ENCODE measurements around the gene RNF225.
"Not testable (repeated sequence)": the region's sequence is repeated elsewhere in the genome, so short reads cannot be mapped to it uniquely, and the experiment has no call there.

Gene RNF225

DNA sequence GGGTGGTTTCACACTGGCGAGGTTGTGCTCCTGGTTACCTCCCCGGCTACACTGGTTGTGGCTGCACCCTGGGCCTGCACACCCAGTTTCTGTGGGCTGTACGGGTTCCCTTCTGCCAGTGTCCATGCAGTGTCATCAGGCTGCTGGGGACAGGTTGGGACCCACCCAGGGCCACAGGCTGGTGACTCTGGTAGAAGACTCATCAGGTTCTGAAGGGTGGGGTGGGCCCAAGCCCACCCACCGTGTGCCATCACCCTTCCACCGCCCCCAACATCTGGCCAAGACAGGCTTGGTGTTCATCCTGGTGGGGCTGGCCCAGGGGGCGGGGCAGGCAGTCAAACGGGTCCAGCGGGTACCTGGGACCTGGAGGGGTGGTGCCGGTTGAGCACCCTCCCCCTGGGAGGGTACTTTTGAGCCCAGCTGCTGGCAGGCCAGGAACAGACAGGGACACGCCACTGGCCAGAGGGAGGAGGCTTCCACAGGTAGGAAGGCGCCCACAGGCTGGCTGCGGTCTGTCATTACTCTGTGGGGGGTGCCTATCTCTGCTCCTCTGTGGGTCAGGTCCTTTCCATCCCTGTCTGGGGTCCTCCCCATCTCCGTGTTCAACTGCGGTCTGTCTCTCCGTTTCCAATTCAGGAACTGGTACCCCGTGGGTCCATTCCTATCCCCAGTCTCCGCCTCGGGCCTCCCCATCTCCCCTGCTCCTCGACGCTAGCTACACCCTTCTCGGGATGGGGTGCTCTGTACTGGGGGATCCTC is at the start of gene RNF225:
TSS of gene RNF225 (plus strand) at position 437 of the 759 bp plus-strand sequence. CDS start 434 bp downstream, outside the sequence.
- H3K27me3 ChIP-seq (ENCODE audit: control insufficient read depth, insufficient read depth, low read length) = peaks cover 20% of the 10 kb centered on the region
- H3K36me3 ChIP-seq (ENCODE audit: control insufficient read depth, insufficient read depth, low read length) = peaks cover 20% of the 10 kb centered on the region
- peaks cover under 1% of the 10 kb centered on the region for H3K4me1 ChIP-seq (ENCODE audit: control insufficient read depth, insufficient read depth, low read length)
- no peak within 1 kb of the TSS for H3K9ac ChIP-seq (ENCODE audit: low read length)
- H3K4me3 ChIP-seq (ENCODE audit: low read length) = peak within 1 kb of the TSS; percentile 17
- H3K27ac ChIP-seq (ENCODE audit: low read depth, low read length) = no peak within 1 kb of the TSS

GRCh38 chr19:58346961-58347929 is 48.2 kb upstream of the RNF225 start:
- no peaks in the 10 kb centered on the region for H3K36me3 ChIP-seq (ENCODE audit: control insufficient read depth, insufficient read depth, low read length)
- H3K4me3 ChIP-seq (ENCODE audit: low read length) = peak overlapping the region; percentile 53
- H3K9ac ChIP-seq (ENCODE audit: low read length) = no peak overlapping the region
- H3K4me1 ChIP-seq (ENCODE audit: control insufficient read depth, insufficient read depth, low read length) = no peaks in the 10 kb centered on the region
- H3K27me3 ChIP-seq (ENCODE audit: control insufficient read depth, insufficient read depth, low read length) = peaks cover 5% of the 10 kb centered on the region
- H3K27ac ChIP-seq (ENCODE audit: low read depth, low read length) = no peak overlapping the region

DNA sequence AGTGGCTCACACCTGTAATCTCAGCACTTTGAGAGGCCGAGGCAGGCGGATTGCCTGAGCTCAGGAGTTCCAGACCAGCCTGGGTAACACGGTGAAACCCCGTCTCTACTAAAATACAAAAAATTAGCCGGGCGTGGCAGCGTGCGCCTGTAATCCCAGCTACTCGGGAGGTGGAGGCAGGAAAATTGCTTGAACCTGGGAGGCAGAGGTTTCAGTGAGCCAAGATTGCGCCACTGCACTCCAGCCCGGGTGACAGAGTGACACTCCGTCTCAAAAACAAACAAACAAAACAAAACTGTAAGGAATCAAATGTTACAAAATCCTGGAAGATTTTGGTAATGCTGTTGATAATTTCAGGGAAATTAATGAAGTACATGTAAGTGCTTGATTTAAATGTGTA is 47.4 kb upstream of the RNF225 start:
- peak overlapping the region; percentile 53 for H3K4me3 ChIP-seq (ENCODE audit: low read length)
- H3K9ac ChIP-seq (ENCODE audit: low read length); H3K27me3 ChIP-seq (ENCODE audit: control insufficient read depth, insufficient read depth, low read length); H3K36me3 ChIP-seq (ENCODE audit: control insufficient read depth, insufficient read depth, low read length); H3K4me1 ChIP-seq (ENCODE audit: control insufficient read depth, insufficient read depth, low read length); H3K27ac ChIP-seq (ENCODE audit: low read depth, low read length): not testable (repeated sequence)

GRCh38 chr19:58349590-58349989 is 45.9 kb upstream of the RNF225 start:
- Histone ChIP-seq H3K27ac (ENCODE audit: low read depth, low read length) (no peak overlapping the region), H3K4me3 (ENCODE audit: low read length) (no peak overlapping the region), H3K36me3 (ENCODE audit: control insufficient read depth, insufficient read depth, low read length) (no peaks in the 10 kb centered on the region), H3K27me3 (ENCODE audit: control insufficient read depth, insufficient read depth, low read length) (peaks cover 6% of the 10 kb centered on the region), H3K9ac (ENCODE audit: low read length) (no peak overlapping the region), H3K4me1 (ENCODE audit: control insufficient read depth, insufficient read depth, low read length) (no peaks in the 10 kb centered on the region)

DNA sequence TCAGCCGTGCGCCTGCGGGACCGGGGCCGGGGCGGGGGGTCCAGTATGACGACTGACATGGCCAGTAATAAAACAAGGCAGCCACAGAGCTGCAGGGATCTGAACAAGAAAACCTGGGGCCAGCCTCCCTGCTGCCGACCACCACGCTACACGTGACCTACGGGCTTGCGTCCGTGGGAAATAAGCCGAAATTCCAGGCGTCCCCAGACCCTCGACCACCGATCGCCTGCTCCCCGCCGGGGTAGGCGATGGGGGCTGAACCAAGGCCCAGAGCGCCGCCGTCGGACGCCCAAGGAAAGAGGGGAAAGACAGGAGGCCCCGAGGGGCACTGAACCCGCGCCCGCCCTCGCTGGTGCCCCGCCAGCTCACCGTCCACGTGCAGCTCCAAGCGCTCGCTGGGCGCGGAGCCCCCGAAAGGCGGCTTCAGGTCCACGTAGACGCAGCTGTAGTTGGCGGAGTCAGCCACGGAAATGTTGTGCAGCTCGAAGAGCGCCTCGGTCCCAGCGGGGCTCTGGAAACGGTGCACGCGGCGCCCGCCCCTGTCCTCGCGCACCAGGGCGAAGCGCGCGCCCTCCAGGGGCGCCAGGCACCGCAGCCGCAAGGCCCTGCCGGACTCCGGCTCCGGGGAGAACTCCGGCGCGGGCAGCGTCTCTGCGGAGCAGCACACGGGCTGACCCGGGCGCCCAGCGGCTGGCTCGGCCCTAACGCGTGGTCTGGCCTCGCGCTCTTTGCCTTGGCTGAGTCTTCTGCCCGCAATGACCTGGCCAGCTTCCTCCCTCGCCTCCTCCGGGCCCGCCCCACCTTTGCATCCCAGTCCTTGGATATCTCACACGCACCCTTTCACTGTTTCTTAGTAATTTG is 45.2 kb upstream of the RNF225 start:
- Histone ChIP-seq H3K4me1 (ENCODE audit: control insufficient read depth, insufficient read depth, low read length) (no peaks in the 10 kb centered on the region), H3K27ac (ENCODE audit: low read depth, low read length) (no peak overlapping the region), H3K27me3 (ENCODE audit: control insufficient read depth, insufficient read depth, low read length) (peaks cover 9% of the 10 kb centered on the region), H3K4me3 (ENCODE audit: low read length) (no peak overlapping the region), H3K36me3 (ENCODE audit: control insufficient read depth, insufficient read depth, low read length) (no peaks in the 10 kb centered on the region), H3K9ac (ENCODE audit: low read length) (no peak overlapping the region)

DNA sequence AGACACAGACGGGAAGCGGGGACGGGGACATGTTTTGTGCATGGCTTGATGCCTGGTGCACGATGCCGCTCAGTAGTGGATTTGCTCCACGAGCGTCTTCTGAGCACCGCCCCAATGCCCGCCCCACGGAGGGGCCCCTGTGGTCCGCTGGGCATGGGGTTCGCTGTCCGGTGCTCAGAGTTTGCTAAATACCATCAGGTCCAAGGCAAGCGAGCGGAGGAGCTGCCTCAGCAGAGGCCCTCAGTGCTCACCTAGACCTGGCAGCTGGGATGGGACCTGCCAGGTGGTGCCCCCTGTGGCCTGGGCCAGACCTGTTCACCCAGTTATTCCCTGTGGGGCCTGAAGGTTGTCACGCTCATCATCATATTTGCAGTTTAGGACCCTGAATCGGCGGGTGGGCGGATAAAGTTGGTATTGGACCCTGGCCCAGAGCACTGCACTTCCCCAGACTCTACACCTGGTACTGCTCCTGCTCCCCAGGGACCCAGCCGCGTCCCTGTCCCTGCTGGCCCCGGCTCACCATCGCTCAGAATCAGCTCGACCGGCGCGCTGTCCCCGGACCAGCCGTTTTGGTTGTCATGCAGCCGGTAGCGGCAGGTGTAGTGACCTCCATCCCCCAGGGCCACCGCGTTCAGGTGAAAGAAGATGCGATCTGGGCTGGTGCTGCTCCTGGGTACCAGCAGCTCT is 44.4 kb upstream of the RNF225 start:
- Histone ChIP-seq H3K4me3 (ENCODE audit: low read length) (no peak overlapping the region), H3K27ac (ENCODE audit: low read depth, low read length) (no peak overlapping the region), H3K9ac (ENCODE audit: low read length) (no peak overlapping the region), H3K36me3 (ENCODE audit: control insufficient read depth, insufficient read depth, low read length) (no peaks in the 10 kb centered on the region), H3K27me3 (ENCODE audit: control insufficient read depth, insufficient read depth, low read length) (peaks cover 9% of the 10 kb centered on the region), H3K4me1 (ENCODE audit: control insufficient read depth, insufficient read depth, low read length) (no peaks in the 10 kb centered on the region)

- Histone ChIP-seq H3K9ac (ENCODE audit: low read length) (no peak overlapping the region), H3K27ac (ENCODE audit: low read depth, low read length) (no peak overlapping the region), H3K4me3 (ENCODE audit: low read length) (no peak overlapping the region), H3K27me3 (ENCODE audit: control insufficient read depth, insufficient read depth, low read length) (peaks cover 9% of the 10 kb centered on the region), H3K36me3 (ENCODE audit: control insufficient read depth, insufficient read depth, low read length) (no peaks in the 10 kb centered on the region), H3K4me1 (ENCODE audit: control insufficient read depth, insufficient read depth, low read length) (no peaks in the 10 kb centered on the region)
Observed at GRCh38 chr19:58351558-58351878, 43.9 kb upstream of the RNF225 start.

- Histone ChIP-seq H3K27ac (ENCODE audit: low read depth, low read length) (no peak overlapping the region), H3K27me3 (ENCODE audit: control insufficient read depth, insufficient read depth, low read length) (peaks cover 9% of the 10 kb centered on the region), H3K4me1 (ENCODE audit: control insufficient read depth, insufficient read depth, low read length) (no peaks in the 10 kb centered on the region), H3K4me3 (ENCODE audit: low read length) (no peak overlapping the region), H3K9ac (ENCODE audit: low read length) (no peak overlapping the region), H3K36me3 (ENCODE audit: control insufficient read depth, insufficient read depth, low read length) (no peaks in the 10 kb centered on the region)
Observed at GRCh38 chr19:58351990-58352755, 43.3 kb upstream of the RNF225 start.

DNA sequence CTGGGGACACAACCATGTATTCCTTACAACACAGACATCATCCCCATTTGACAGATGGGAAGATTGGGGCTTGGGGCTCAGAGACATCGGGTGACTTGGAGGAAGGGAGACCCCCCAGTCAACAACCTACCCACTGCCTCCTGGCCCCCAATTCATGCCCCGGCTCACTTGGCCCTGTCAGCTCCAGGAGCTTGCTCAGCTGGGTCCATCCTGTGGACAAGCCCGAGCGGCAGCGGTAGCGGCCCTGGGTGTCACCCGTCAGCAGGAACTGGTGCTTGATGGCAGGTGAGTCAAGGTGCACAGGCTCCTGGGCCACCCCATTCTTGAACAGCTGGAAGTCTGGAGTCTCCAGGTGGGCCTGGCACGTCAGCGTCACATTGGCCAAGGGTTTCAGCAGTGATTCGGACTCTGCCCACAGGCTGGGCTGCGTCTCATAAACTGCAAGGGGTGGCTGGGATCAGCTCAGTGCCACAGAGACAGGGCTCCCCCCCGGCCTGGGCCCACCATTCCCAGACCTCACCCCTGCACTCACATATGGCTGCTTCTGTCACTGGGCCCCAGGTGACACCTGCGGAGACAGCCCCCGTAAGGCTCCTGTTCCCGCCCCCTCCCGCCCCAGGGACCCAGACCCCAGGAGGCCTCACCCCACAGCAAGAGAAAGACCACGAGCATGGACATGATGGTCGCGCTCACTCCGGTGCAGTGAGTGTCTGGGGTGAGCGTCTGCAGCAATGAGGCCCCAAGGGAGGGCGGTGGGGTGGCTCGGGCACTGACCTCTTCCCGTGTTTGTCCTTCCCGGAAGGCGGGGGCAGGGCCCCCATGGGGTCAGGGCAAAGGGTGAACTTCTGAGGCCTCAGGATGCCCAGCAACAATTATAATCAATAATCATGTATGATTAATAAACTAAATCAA is 42.4 kb upstream of the RNF225 start, which contains the start of gene A1BG:
TSS of gene A1BG (minus strand) at position 733 of the 912 bp plus-strand sequence. CDS start at position 678, 55 bp downstream.
- Histone ChIP-seq H3K27me3 (ENCODE audit: control insufficient read depth, insufficient read depth, low read length) (peaks cover 9% of the 10 kb centered on the region), H3K9ac (ENCODE audit: low read length) (no peak within 1 kb of the TSS), H3K4me1 (ENCODE audit: control insufficient read depth, insufficient read depth, low read length) (no peaks in the 10 kb centered on the region), H3K36me3 (ENCODE audit: control insufficient read depth, insufficient read depth, low read length) (no peaks in the 10 kb centered on the region), H3K27ac (ENCODE audit: low read depth, low read length) (no peak within 1 kb of the TSS), H3K4me3 (ENCODE audit: low read length) (no peak within 1 kb of the TSS)

DNA sequence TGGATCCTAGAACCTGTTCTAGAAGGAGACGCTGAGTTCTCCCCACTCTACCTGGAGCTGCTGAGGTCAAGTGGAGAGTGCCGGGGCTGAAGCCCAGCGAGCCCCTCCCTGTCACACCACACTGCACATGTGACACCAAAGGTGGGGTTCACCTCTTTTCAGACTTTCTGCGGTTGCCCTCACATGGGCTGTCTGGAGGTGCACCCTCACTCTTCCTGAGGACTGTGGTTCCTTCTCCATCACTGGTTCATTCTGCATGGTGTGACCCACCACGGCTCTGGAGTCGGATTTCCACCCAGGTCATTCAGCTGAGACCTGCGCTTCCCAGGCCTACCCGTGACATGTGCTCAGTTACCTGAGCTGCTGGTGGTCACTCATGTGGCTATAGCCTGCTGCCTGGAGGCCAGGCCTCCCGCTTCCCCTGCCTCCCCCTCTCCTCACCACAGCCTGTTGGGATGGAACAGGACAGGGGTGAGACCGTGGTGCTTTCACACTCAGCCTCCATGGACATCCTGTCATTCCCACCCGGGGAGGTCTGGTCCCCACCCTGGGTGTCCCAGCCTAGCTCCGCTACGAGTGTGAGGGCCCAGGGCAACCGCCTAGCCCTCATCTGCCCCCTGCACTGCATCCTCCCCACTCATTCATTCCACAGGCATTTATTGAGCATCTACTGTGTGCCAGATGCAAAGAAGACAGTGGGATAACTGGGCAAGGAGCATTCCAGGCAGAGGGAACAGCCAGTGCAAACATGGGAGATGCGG is 41.6 kb upstream of the RNF225 start:
- H3K4me1 ChIP-seq (ENCODE audit: control insufficient read depth, insufficient read depth, low read length) = no peaks in the 10 kb centered on the region
- H3K27me3 ChIP-seq (ENCODE audit: control insufficient read depth, insufficient read depth, low read length) = peaks cover 9% of the 10 kb centered on the region
- no peak overlapping the region for H3K4me3 ChIP-seq (ENCODE audit: low read length)
- no peak overlapping the region for H3K27ac ChIP-seq (ENCODE audit: low read depth, low read length)
- H3K36me3 ChIP-seq (ENCODE audit: control insufficient read depth, insufficient read depth, low read length) = no peaks in the 10 kb centered on the region
- no peak overlapping the region for H3K9ac ChIP-seq (ENCODE audit: low read length)

All from rectal smooth muscle tissue (tissue), 1 donor.